ENCODE results near the gene SLC66A1.

- no peak for TF ChIP-seq CTCF (IDR thresholded peaks at IDR 0.05; ENCODE audit: insufficient read depth, low read length)
- TF ChIP-seq POLR2AphosphoS5 (IDR thresholded peaks at IDR 0.05; ENCODE audit: low read depth): no peak
Measured at GRCh38 chr1:19360432-19360831, 48.3 kb downstream of the SLC66A1 start.

Measured in HL-60 (cell line).